ENCODE measurements around the gene RBMS3. TPM values are rescaled to one million over a fixed set of nuclear protein-coding genes. Genes with fewer than 3 reads are reported as not detected.
A peak's percentile ranks its signal among the peaks of the same experiment; 100 is the strongest.
"Not testable (repeated sequence)": the region's sequence is repeated elsewhere in the genome, so short reads cannot be mapped to it uniquely, and the experiment has no call there.

RBMS3 gene
- total and polyA plus RNA-seq, 5 donors from 2014 or later, result 5.2 to 18.8 (median 8.5) TPM

DNA sequence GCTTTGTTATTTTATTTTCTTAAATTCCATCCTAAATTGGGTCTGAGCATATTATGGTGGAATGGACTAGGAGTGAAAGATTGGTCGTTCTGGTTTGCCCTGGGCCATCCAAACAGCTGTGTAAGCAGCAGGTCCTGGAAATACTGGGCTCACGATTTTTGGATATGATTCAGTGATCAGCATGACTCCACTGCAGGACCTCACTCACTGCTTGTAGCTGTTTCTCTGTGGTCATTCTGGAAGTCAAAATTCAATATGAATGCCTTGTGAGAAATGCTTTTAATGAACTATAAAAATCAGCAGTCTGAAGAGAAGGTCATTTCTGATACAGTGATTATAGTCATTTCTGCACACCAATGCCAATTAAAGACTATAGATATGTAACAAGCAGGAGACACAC is 185.0 kb downstream of the RBMS3 start:
- Mint-ChIP-seq H3K4me3 (no peak overlapping the region), H3K9me3 (peaks cover 0 to 4% (median 0%) of the 10 kb centered on the region in 7 donors), H3K27me3 (no peaks in the 10 kb centered on the region), H3K36me3 (no peaks in the 10 kb centered on the region), H3K27ac (no peak overlapping the region), H3K4me1 (peaks cover 0 to 6% (median 3%) of the 10 kb centered on the region in 4 donors)
- Histone ChIP-seq H3K9me3 (ENCODE audit: control insufficient read depth in 2 of 2, low read length in 2 of 2) (no peaks in the 10 kb centered on the region), H3K27me3 (ENCODE audit: control insufficient read depth, insufficient read depth, low read length) (no peaks in the 10 kb centered on the region), H3K27ac (ENCODE audit: insufficient read depth, low read length, poor library complexity, severe bottlenecking) (no peak overlapping the region), H3K36me3 (ENCODE audit: control insufficient read depth, insufficient read depth, low read length) (no peaks in the 10 kb centered on the region), H3K4me1 (ENCODE audit: control insufficient read depth, insufficient read depth, low read length, poor library complexity, severe bottlenecking) (no peaks in the 10 kb centered on the region), H3K4me3 (ENCODE audit: low read depth, low read length) (no peak overlapping the region)
- ATAC-seq (ENCODE audit: low read depth in 2 of 2) (no peak), DNase-seq (no peak)

DNA sequence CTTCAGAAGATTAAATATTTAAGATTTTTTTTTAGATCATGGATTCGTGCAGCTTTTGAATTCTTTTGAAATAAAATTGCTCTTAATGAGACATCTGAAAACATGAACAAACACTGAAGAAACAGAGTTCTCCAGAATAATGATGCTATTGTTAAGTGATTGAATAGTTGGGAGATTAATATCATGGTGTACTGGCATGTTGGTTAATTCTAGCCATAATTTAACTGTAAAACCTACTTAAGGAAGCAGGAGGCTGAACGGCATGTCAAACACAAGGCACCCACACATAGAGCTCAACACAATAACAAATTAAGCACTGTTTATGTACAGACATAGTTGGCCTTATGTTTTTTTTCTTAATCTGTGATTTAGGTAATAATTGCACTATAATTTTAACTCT is 185.6 kb downstream of the RBMS3 start:
- no peaks in the 10 kb centered on the region for H3K27me3 Mint-ChIP-seq
- H3K27ac Mint-ChIP-seq, result peak overlapping the region in 1 of 3 donors; percentile 26
- peaks cover 0 to under 1% (median under 1%) of the 10 kb centered on the region in 4 donors for H3K4me1 Mint-ChIP-seq
- no peaks in the 10 kb centered on the region for H3K27me3 ChIP-seq (ENCODE audit: control insufficient read depth, insufficient read depth, low read length)
- H3K27ac ChIP-seq (ENCODE audit: insufficient read depth, low read length, poor library complexity, severe bottlenecking), result no peak overlapping the region
- H3K4me1 ChIP-seq (ENCODE audit: control insufficient read depth, insufficient read depth, low read length, poor library complexity, severe bottlenecking), result no peaks in the 10 kb centered on the region
- no peaks in the 10 kb centered on the region for H3K36me3 Mint-ChIP-seq
- no peaks in the 10 kb centered on the region for H3K36me3 ChIP-seq (ENCODE audit: control insufficient read depth, insufficient read depth, low read length)
- H3K4me3 ChIP-seq (ENCODE audit: low read depth, low read length), result no peak overlapping the region
- ATAC-seq (ENCODE audit: low read depth in 2 of 2), result no peak
- no peak overlapping the region for H3K4me3 Mint-ChIP-seq
- H3K9me3 ChIP-seq (ENCODE audit: control insufficient read depth in 2 of 2, low read length in 2 of 2), result no peaks in the 10 kb centered on the region
- H3K9me3 Mint-ChIP-seq, result peaks cover 0 to 4% (median 0%) of the 10 kb centered on the region in 7 donors
- no peak for DNase-seq

DNA sequence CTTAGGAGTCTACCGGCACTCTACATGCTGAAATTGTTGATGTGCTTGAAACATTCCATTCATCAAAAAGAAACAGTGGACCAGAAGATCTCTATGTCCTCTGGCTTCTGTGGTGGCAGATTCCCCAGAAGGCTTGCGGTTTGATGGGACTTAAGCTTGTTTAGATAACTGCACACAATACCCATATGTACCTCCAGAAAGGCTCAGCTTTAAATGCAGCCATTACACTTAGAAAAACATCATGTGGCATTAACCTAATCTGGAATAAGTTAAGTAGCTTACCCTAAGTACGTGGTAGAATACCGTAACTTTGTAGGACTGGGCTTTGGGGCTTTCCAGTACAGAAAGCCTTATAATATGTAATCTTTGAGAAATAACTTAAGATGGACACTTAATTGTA is 187.3 kb downstream of the RBMS3 start:
- H3K36me3 ChIP-seq (ENCODE audit: control insufficient read depth, insufficient read depth, low read length), result no peaks in the 10 kb centered on the region
- peaks cover 0 to 2% (median 0%) of the 10 kb centered on the region in 7 donors for H3K9me3 Mint-ChIP-seq
- no peak overlapping the region for H3K27ac Mint-ChIP-seq

DNA sequence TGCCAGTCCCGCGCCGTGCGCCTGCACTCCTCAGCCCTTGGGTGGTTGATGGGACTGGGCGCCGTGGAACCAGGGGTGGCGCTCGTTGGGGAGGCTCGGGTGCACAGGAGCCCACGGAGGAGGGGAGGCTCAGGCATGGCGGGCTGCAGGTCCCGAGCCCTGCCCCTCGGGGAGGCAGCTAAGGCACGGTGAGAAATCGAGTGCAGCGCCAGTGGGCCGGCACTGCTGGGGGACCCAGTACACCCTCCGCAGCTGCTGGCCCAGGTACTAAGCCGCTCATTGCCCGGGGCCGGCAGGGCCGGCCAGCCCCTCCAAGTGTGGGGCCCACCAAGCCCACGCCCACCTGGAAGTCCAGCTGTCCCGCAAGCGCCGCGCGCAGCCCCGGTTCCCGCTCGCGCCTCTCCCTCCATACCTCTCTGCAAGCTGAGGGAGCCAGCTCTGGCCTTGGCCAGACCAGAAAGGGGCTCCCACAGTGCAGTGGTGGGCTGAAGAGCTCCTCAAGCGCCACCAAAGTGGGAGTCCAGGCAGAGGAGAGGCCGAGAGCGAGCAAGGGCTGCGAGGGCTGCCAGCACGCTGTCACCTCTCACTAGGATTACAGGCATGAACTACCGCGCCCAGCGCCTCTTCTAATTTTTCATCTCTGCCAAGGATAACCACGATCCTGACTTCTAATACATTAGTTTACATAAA is 192.8 kb downstream of the RBMS3 start:
- H3K27ac Mint-ChIP-seq; H3K4me1 Mint-ChIP-seq; H3K27me3 ChIP-seq (ENCODE audit: control insufficient read depth, insufficient read depth, low read length); H3K27ac ChIP-seq (ENCODE audit: insufficient read depth, low read length, poor library complexity, severe bottlenecking); DNase-seq; H3K4me1 ChIP-seq (ENCODE audit: control insufficient read depth, insufficient read depth, low read length, poor library complexity, severe bottlenecking); H3K27me3 Mint-ChIP-seq; H3K36me3 ChIP-seq (ENCODE audit: control insufficient read depth, insufficient read depth, low read length); H3K9me3 Mint-ChIP-seq; H3K36me3 Mint-ChIP-seq; ATAC-seq (ENCODE audit: low read depth in 2 of 2); H3K9me3 ChIP-seq (ENCODE audit: control insufficient read depth in 2 of 2, low read length in 2 of 2); H3K4me3 ChIP-seq (ENCODE audit: low read depth, low read length); H3K4me3 Mint-ChIP-seq: not testable (repeated sequence)

More for the DNA sequence above, 187.3 kb downstream of the RBMS3 start:
- no peaks in the 10 kb centered on the region for H3K4me1 Mint-ChIP-seq
- no peak for ATAC-seq (ENCODE audit: low read depth in 2 of 2)
- Histone ChIP-seq H3K27ac (ENCODE audit: insufficient read depth, low read length, poor library complexity, severe bottlenecking) (no peak overlapping the region), H3K4me3 (ENCODE audit: low read depth, low read length) (no peak overlapping the region), H3K9me3 (ENCODE audit: control insufficient read depth in 2 of 2, low read length in 2 of 2) (no peaks in the 10 kb centered on the region), H3K4me1 (ENCODE audit: control insufficient read depth, insufficient read depth, low read length, poor library complexity, severe bottlenecking) (no peaks in the 10 kb centered on the region), H3K27me3 (ENCODE audit: control insufficient read depth, insufficient read depth, low read length) (no peaks in the 10 kb centered on the region)
- H3K36me3 Mint-ChIP-seq, result no peaks in the 10 kb centered on the region
- H3K4me3 Mint-ChIP-seq, result no peak overlapping the region
- no peaks in the 10 kb centered on the region for H3K27me3 Mint-ChIP-seq
- DNase-seq, result no peak

DNA sequence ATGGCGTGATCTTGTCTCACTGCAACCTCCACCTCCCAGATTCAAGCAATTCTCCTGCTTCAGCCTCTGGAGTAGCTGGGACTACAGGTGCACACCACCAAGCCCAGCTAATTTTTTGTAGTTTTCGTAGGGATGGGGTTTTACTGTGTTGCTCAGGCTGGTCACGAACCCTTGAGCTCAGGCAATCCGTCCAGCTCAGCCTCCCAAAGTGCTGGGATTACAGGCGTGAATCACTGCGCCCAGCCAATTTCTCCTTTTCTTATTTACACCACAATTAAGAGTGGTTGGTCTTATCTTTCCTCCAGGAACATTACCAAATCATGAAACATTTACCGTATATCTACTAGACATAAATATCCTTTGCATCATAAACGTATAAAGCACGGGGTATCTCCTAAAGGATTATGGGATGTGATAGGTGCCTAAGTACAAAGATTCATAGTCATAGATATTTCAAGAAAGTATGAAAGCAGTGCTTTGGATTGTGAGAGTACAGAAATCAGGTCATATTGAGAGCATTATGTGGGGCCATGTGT is 194.5 kb downstream of the RBMS3 start:
- Histone ChIP-seq H3K9me3 (ENCODE audit: control insufficient read depth in 2 of 2, low read length in 2 of 2) (no peaks in the 10 kb centered on the region), H3K4me3 (ENCODE audit: low read depth, low read length) (no peak overlapping the region), H3K27ac (ENCODE audit: insufficient read depth, low read length, poor library complexity, severe bottlenecking) (no peak overlapping the region), H3K4me1 (ENCODE audit: control insufficient read depth, insufficient read depth, low read length, poor library complexity, severe bottlenecking) (no peaks in the 10 kb centered on the region), H3K36me3 (ENCODE audit: control insufficient read depth, insufficient read depth, low read length) (no peaks in the 10 kb centered on the region), H3K27me3 (ENCODE audit: control insufficient read depth, insufficient read depth, low read length) (no peaks in the 10 kb centered on the region)
- no peaks in the 10 kb centered on the region for H3K4me1 Mint-ChIP-seq
- no peak overlapping the region for H3K27ac Mint-ChIP-seq
- DNase-seq (no peak), ATAC-seq (ENCODE audit: low read depth in 2 of 2) (no peak)
- H3K27me3 Mint-ChIP-seq, result no peaks in the 10 kb centered on the region
- H3K36me3 Mint-ChIP-seq, result no peaks in the 10 kb centered on the region
- peaks cover 0 to 5% (median 0%) of the 10 kb centered on the region in 7 donors for H3K9me3 Mint-ChIP-seq
- H3K4me3 Mint-ChIP-seq, result no peak overlapping the region

DNA sequence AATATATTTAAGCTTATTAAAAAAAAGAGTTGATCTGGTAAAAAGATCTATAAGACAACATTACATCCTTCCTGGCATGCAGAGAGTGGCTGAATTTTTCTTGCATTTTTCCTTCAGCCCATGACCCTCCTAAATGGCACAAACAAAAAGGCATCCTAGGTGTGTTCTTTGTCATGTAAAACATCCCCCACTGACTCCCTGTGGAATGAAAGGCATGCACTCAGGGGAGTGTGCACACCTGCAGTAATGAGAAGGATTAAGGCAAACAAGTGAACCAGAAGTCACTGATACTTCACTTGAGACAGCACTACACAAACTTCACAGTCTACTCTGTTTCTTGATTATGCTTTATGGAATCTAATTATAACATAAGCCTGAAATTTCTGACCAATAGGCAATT is 195.0 kb downstream of the RBMS3 start:
- Mint-ChIP-seq H3K9me3 (peaks cover 0 to 5% (median 0%) of the 10 kb centered on the region in 7 donors), H3K27ac (no peak overlapping the region), H3K36me3 (no peaks in the 10 kb centered on the region), H3K4me1 (no peaks in the 10 kb centered on the region), H3K27me3 (no peaks in the 10 kb centered on the region), H3K4me3 (no peak overlapping the region)
- no peak for DNase-seq
- Histone ChIP-seq H3K4me1 (ENCODE audit: control insufficient read depth, insufficient read depth, low read length, poor library complexity, severe bottlenecking) (no peaks in the 10 kb centered on the region), H3K4me3 (ENCODE audit: low read depth, low read length) (no peak overlapping the region), H3K9me3 (ENCODE audit: control insufficient read depth in 2 of 2, low read length in 2 of 2) (no peaks in the 10 kb centered on the region), H3K27me3 (ENCODE audit: control insufficient read depth, insufficient read depth, low read length) (no peaks in the 10 kb centered on the region), H3K27ac (ENCODE audit: insufficient read depth, low read length, poor library complexity, severe bottlenecking) (no peak overlapping the region), H3K36me3 (ENCODE audit: control insufficient read depth, insufficient read depth, low read length) (no peaks in the 10 kb centered on the region)
- no peak for ATAC-seq (ENCODE audit: low read depth in 2 of 2)

DNA sequence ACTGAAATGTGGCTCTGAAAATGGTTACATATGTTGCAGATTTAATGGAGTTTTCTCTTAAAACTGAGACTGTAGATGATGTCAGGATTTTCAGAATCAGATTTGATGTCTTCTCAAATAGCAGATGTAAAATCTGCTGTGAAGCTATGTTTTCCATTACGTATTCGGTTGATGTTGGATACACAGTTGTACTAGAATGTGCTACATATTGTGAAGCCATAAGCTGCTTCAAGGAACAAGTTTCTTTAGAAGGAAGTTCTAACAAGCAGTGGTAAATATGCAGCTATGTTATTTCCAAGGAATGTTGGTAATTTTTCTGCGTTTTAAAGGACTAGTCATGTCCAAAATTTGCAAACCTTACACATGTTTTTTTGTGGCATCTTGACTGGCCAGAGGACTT is 197.7 kb downstream of the RBMS3 start:
- H3K27ac ChIP-seq (ENCODE audit: insufficient read depth, low read length, poor library complexity, severe bottlenecking), result no peak overlapping the region
- Mint-ChIP-seq H3K4me3 (no peak overlapping the region), H3K27ac (no peak overlapping the region), H3K9me3 (peaks cover 0 to 5% (median 0%) of the 10 kb centered on the region in 7 donors), H3K4me1 (peaks cover 0 to 5% (median 0%) of the 10 kb centered on the region in 4 donors), H3K36me3 (peaks cover 5% of the 10 kb centered on the region), H3K27me3 (no peaks in the 10 kb centered on the region)
- ATAC-seq (ENCODE audit: low read depth in 2 of 2) (no peak), DNase-seq (no peak)
- no peaks in the 10 kb centered on the region for H3K9me3 ChIP-seq (ENCODE audit: control insufficient read depth in 2 of 2, low read length in 2 of 2)
- no peaks in the 10 kb centered on the region for H3K4me1 ChIP-seq (ENCODE audit: control insufficient read depth, insufficient read depth, low read length, poor library complexity, severe bottlenecking)
- no peaks in the 10 kb centered on the region for H3K27me3 ChIP-seq (ENCODE audit: control insufficient read depth, insufficient read depth, low read length)
- no peaks in the 10 kb centered on the region for H3K36me3 ChIP-seq (ENCODE audit: control insufficient read depth, insufficient read depth, low read length)
- no peak overlapping the region for H3K4me3 ChIP-seq (ENCODE audit: low read depth, low read length)

DNA sequence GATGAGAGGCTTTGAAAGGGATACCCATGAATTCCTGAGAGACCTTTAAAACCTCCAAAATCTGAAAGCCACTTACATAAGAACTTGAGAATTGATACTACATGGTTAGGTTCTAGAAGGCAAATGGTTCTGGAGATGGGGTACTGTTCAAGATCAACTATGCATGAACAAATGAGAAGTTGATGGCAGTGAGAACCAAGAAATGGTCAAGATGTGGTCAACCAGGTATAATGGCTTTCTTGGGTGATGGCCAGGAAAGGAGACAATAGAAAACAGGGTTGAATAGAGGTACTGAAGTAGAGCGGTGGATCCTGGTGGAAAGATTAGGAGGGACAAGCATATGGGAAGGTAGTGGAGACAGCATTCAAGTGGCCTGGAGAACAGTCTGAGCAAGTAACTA is 200.4 kb downstream of the RBMS3 start:
- Mint-ChIP-seq H3K9me3 (peaks cover 0 to 3% (median 0%) of the 10 kb centered on the region in 7 donors), H3K36me3 (peaks cover 5% of the 10 kb centered on the region), H3K27ac (no peak overlapping the region), H3K27me3 (no peaks in the 10 kb centered on the region), H3K4me3 (no peak overlapping the region), H3K4me1 (peaks cover 0 to 5% (median 0%) of the 10 kb centered on the region in 4 donors)
- ATAC-seq (ENCODE audit: low read depth in 2 of 2), result no peak
- Histone ChIP-seq H3K9me3 (ENCODE audit: control insufficient read depth in 2 of 2, low read length in 2 of 2) (no peaks in the 10 kb centered on the region), H3K4me3 (ENCODE audit: low read depth, low read length) (no peak overlapping the region), H3K27ac (ENCODE audit: insufficient read depth, low read length, poor library complexity, severe bottlenecking) (no peak overlapping the region), H3K4me1 (ENCODE audit: control insufficient read depth, insufficient read depth, low read length, poor library complexity, severe bottlenecking) (no peaks in the 10 kb centered on the region), H3K36me3 (ENCODE audit: control insufficient read depth, insufficient read depth, low read length) (no peaks in the 10 kb centered on the region), H3K27me3 (ENCODE audit: control insufficient read depth, insufficient read depth, low read length) (no peaks in the 10 kb centered on the region)
- DNase-seq, result no peak

All from CD4-positive, CD25-positive, alpha-beta regulatory T cell (primary cell).